Loucy (cell line): ENCODE results near the gene LY6G6D.

ENCODE experiments used
- H2AFZ ChIP-seq: fragments of 200-600 bp; sonication (generic); 2 replicates; pipeline ENCODE4 v1.6.0; 2016; ENCODE audit warnings: antibody characterized with exemption, mild to moderate bottlenecking, low read length, moderate library complexity
- H3F3A ChIP-seq: fragments of 200-600 bp; 2 replicates; pipeline ENCODE4 v1.6.0; 2016; ENCODE audit warnings: antibody characterized with exemption, low read depth, mild to moderate bottlenecking
- H3K27me3 ChIP-seq: fragments of 200-600 bp; sonication (generic); 2 replicates; pipeline ENCODE4 v1.6.1; 2014; ENCODE audit warnings: low read length, mild to moderate bottlenecking; ENCODE audit not compliant: insufficient read depth, poor library complexity, severe bottlenecking
- H3K36me3 ChIP-seq: fragments of 200-600 bp; sonication (generic); 2 replicates; pipeline ENCODE4 v1.6.1; 2016; ENCODE audit warnings: low read length; ENCODE audit not compliant: insufficient read depth
- H3K4me1 ChIP-seq: fragments of 200-600 bp; sonication (generic); 2 replicates; pipeline ENCODE4 v1.5.1; 2014; ENCODE audit warnings: low read length, mild to moderate bottlenecking; ENCODE audit not compliant: insufficient read depth, poor library complexity, severe bottlenecking
- H3K4me2 ChIP-seq: fragments of 200-600 bp; sonication (generic); 2 replicates; pipeline ENCODE4 v1.6.0; 2014; ENCODE audit warnings: antibody characterized with exemption, low read length, low read depth, mild to moderate bottlenecking; ENCODE audit not compliant: poor library complexity, severe bottlenecking
- H3K4me3 ChIP-seq: fragments of 200-600 bp; sonication (generic); 2 replicates; pipeline ENCODE4 v1.5.1; 2014; ENCODE audit warnings: low read length, mild to moderate bottlenecking, mixed read lengths; ENCODE audit not compliant: poor library complexity, severe bottlenecking
- H3K79me2 ChIP-seq: fragments of 200-600 bp; sonication (generic); 2 replicates; pipeline ENCODE4 v1.6.1; 2014; ENCODE audit warnings: low read length; ENCODE audit not compliant: insufficient read depth
- H3K9ac ChIP-seq: fragments of 200-600 bp; sonication (generic); 2 replicates; pipeline ENCODE4 v1.6.0; 2014; ENCODE audit warnings: mild to moderate bottlenecking, low read depth, low read length, moderate library complexity; ENCODE audit not compliant: poor library complexity, severe bottlenecking
- H3K9me2 ChIP-seq: fragments of 200-600 bp; sonication (generic); replicated peaks from 2 replicates; pipeline ENCODE4 v1.6.1; 2016; ENCODE audit warnings: low read depth, low read length, mixed read lengths
- H3K9me3 ChIP-seq: fragments of 200-600 bp; sonication (generic); 2 replicates; pipeline ENCODE4 v1.6.1; 2014; ENCODE audit warnings: mild to moderate bottlenecking, antibody characterized with exemption, low read length, low read depth; ENCODE audit not compliant: insufficient read depth
- H4K20me1 ChIP-seq: fragments of 200-600 bp; sonication (generic); 2 replicates; pipeline ENCODE4 v1.6.0; 2014; ENCODE audit warnings: antibody characterized with exemption, low read length, mild to moderate bottlenecking; ENCODE audit not compliant: insufficient read depth, poor library complexity, severe bottlenecking
- EZH2phosphoT487 ChIP-seq: fragments of 200-600 bp; IDR thresholded peaks from 2 replicates; pipeline ENCODE4 v1.6.1; 2018; ENCODE audit warnings: antibody characterized with exemption, mild to moderate bottlenecking, moderate library complexity, borderline replicate concordance
- TF ChIP-seq, protein P1 (sequence below): fragments of 200-600 bp; sonication (generic); conservative IDR thresholded peaks from 2 replicates; pipeline ENCODE4 v1.5.1; 2014; ENCODE audit warnings: mild to moderate bottlenecking, antibody characterized with exemption, low read length

The LY6G6D gene

DNA sequence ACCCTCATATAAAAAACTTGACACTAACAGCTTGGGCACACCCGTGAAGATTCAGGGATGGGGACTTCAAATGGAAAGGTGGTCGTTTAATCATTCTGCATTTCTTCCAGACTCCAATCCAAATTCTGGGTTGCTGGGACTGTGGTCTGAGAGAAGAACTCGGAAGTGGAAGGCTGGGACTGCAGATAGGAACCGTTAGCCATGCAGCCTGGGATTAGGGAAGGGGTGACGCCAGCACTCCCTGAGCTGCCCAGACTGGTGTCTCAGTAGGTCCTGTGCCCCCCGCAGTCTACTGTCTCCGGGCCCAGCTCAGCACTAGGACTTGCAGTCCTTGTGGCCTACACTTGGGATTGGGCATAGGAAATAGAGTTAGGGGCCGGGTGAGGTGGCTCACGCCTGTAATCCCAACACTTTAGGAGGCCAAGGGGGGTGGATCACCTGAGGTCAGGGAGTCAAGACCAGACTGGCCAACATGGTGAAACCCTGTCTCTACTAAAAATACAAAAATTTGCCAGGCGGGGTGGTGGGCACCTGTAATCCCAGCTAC, 21.7 kb downstream of the LY6G6D start:
- TF ChIP-seq, protein P1, sequence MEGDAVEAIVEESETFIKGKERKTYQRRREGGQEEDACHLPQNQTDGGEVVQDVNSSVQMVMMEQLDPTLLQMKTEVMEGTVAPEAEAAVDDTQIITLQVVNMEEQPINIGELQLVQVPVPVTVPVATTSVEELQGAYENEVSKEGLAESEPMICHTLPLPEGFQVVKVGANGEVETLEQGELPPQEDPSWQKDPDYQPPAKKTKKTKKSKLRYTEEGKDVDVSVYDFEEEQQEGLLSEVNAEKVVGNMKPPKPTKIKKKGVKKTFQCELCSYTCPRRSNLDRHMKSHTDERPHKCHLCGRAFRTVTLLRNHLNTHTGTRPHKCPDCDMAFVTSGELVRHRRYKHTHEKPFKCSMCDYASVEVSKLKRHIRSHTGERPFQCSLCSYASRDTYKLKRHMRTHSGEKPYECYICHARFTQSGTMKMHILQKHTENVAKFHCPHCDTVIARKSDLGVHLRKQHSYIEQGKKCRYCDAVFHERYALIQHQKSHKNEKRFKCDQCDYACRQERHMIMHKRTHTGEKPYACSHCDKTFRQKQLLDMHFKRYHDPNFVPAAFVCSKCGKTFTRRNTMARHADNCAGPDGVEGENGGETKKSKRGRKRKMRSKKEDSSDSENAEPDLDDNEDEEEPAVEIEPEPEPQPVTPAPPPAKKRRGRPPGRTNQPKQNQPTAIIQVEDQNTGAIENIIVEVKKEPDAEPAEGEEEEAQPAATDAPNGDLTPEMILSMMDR, result no peak
- no peak for TF ChIP-seq EZH2phosphoT487
- H3K4me1 ChIP-seq, result peaks cover 60% of the 10 kb centered on the region
- H3K9ac ChIP-seq, result peak overlapping the region; percentile 100
- no peaks in the 10 kb centered on the region for H3K9me3 ChIP-seq
- peak overlapping the region; percentile 100 for H3K4me3 ChIP-seq
- peaks cover 22% of the 10 kb centered on the region for H3K36me3 ChIP-seq
- no peaks in the 10 kb centered on the region for H3K9me2 ChIP-seq
- H3K79me2 ChIP-seq, result peaks cover 77% of the 10 kb centered on the region
- H4K20me1 ChIP-seq, result peaks cover 26% of the 10 kb centered on the region
- peaks cover 17% of the 10 kb centered on the region for H3F3A ChIP-seq
- H3K27me3 ChIP-seq, result peaks cover 9% of the 10 kb centered on the region
- H3K4me2 ChIP-seq, result peak overlapping the region; percentile 99
- no peak overlapping the region for H2AFZ ChIP-seq

GRCh38 chr6:31737315-31737990, 22.3 kb downstream of the LY6G6D start:
- Histone ChIP-seq H3K9me3 (no peaks in the 10 kb centered on the region), H3K36me3 (peaks cover 16% of the 10 kb centered on the region), H3K4me1 (peaks cover 57% of the 10 kb centered on the region), H3K4me3 (peak overlapping the region; percentile 100), H3K9ac (peak overlapping the region; percentile 100), H3K79me2 (peaks cover 73% of the 10 kb centered on the region), H3K27me3 (peaks cover 9% of the 10 kb centered on the region), H3F3A (peaks cover 12% of the 10 kb centered on the region), H3K4me2 (peak overlapping the region; percentile 99), H4K20me1 (peaks cover 23% of the 10 kb centered on the region), H3K9me2 (no peaks in the 10 kb centered on the region), H2AFZ (no peak overlapping the region)
- TF ChIP-seq, protein P1, result no peak
- no peak for TF ChIP-seq EZH2phosphoT487

- Histone ChIP-seq H3K9me3 (no peaks in the 10 kb centered on the region), H3F3A (peaks cover 10% of the 10 kb centered on the region), H2AFZ (no peak overlapping the region), H3K4me1 (peaks cover 54% of the 10 kb centered on the region), H3K27me3 (peaks cover 9% of the 10 kb centered on the region), H3K4me2 (peak overlapping the region; percentile 99), H3K9ac (peak overlapping the region; percentile 100), H3K9me2 (no peaks in the 10 kb centered on the region), H3K36me3 (peaks cover 10% of the 10 kb centered on the region), H4K20me1 (peaks cover 19% of the 10 kb centered on the region), H3K4me3 (peak overlapping the region; percentile 100), H3K79me2 (peaks cover 65% of the 10 kb centered on the region)
- no peak for TF ChIP-seq EZH2phosphoT487
- TF ChIP-seq, protein P1, result peak; percentile 52
Measured at GRCh38 chr6:31737991-31738979, 23.1 kb downstream of the LY6G6D start.
